Omental fat pad (tissue), 4 donors: ENCODE measurements around the gene TPRKB. TPM values are rescaled to one million over a fixed set of nuclear protein-coding genes. Genes with fewer than 3 reads are reported as not detected.
"Not testable (repeated sequence)": the region's sequence is repeated elsewhere in the genome, so short reads cannot be mapped to it uniquely, and the experiment has no call there.

Source experiments
- ATAC-seq: fragments of 150-250 bp; one replicate; pipeline ENCODE4 v1.9.1; 2016; ENCODE audit warnings: mild to moderate bottlenecking, moderate library complexity; ENCODE audit not compliant: low FRiP score
- DNase-seq: peaks from one replicate; pipeline ENCODE4 v3.0.0-alpha.2; 2019; ENCODE audit warnings: low spot score
- CTCF ChIP-seq, 3 donors: fragments of 450-650 bp; IDR thresholded peaks; one replicate each; pipeline ENCODE4 v1.5.1; 2016 to 2017; ENCODE audit warnings: antibody characterized with exemption in 3 of 3, mild to moderate bottlenecking in 3 of 3, moderate library complexity in 2 of 3
- total RNA-seq, 4 donors: library from RNA; depleted of rRNA; stranded (reverse); fragments of >200 nt; gene quantifications; one replicate each; pipeline ENCODE4 v1.1.0, GENCODE V29; 2016

TPRKB gene
- total RNA-seq, 4 donors from 2014 or later = 20.4 to 37.4 (median 22.9) TPM

GRCh38 chr2:73699437-73699836, 37.7 kb downstream of the TPRKB start:
- TF ChIP-seq CTCF (IDR thresholded peaks at IDR 0.05) = no peak
- ATAC-seq (no peak), DNase-seq (no peak)

GRCh38 chr2:73698101-73698500, 39.0 kb downstream of the TPRKB start:
- no peak for DNase-seq
- ATAC-seq = no peak
- no peak for TF ChIP-seq CTCF (IDR thresholded peaks at IDR 0.05)

GRCh38 chr2:73697606-73698005, 39.5 kb downstream of the TPRKB start:
- DNase-seq (no peak), ATAC-seq (no peak)
- no peak for TF ChIP-seq CTCF (IDR thresholded peaks at IDR 0.05)

GRCh38 chr2:73696985-73697384, 40.2 kb downstream of the TPRKB start:
- DNase-seq, ATAC-seq: not testable (repeated sequence)

GRCh38 chr2:73696521-73696920, 40.6 kb downstream of the TPRKB start:
- ATAC-seq, DNase-seq: not testable (repeated sequence)

- not testable (repeated sequence) for ATAC-seq, DNase-seq
Observed at GRCh38 chr2:73690372-73691088, 46.6 kb downstream of the TPRKB start.

GRCh38 chr2:73688494-73688893, 48.7 kb downstream of the TPRKB start:
- not testable (repeated sequence) for ATAC-seq, DNase-seq

- TF ChIP-seq CTCF (IDR thresholded peaks at IDR 0.05) = no peak
- DNase-seq (no peak), ATAC-seq (no peak)
Observed at GRCh38 chr2:73685764-73686438, 51.2 kb downstream of the TPRKB start.

- DNase-seq, ATAC-seq: not testable (repeated sequence)
Observed at GRCh38 chr2:73684905-73685304, 52.2 kb downstream of the TPRKB start.

- DNase-seq, ATAC-seq: not testable (repeated sequence)
Observed at GRCh38 chr2:73684325-73684724, 52.8 kb downstream of the TPRKB start.

- ATAC-seq, DNase-seq: not testable (repeated sequence)
Observed at GRCh38 chr2:73679951-73680571, 57.1 kb downstream of the TPRKB start.
